NCI-H2029 (cell line): ENCODE measurements around the gene ISG15.
A peak's percentile ranks its signal among the peaks of the same experiment; 100 is the strongest.
"Not testable (repeated sequence)": the region's sequence is repeated elsewhere in the genome, so short reads cannot be mapped to it uniquely, and the experiment has no call there.

ENCODE experiments used
- DNase-seq: peaks from one replicate; lab custom pipeline; 2025; lab: John Stamatoyannopoulos, UW

ISG15 gene

GRCh38 chr1:975365-975764 lies 37.9 kb upstream of the ISG15 start:
- DNase-seq, result no peak

GRCh38 chr1:975896-976683 lies 37.2 kb upstream of the ISG15 start:
- peak; percentile 35 for DNase-seq

DNA sequence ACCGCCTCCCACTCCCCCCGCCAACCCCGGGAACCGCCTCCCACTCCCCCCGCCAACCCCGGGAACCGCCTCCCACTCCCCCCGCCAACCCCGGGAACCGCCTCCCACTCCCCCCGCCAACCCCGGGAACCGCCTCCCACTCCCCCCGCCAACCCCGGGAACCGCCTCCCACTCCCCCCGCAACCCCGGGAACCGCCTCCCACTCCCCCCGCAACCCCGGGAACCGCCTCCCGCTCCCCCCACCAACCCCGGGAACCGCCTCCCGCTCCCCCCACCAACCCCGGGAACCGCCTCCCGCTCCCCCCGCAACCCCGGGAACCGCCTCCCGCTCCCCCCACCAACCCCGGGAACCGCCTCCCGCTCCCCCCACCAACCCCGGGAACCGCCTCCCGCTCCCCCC lies 36.5 kb upstream of the ISG15 start:
- DNase-seq, result not testable (repeated sequence)

DNA sequence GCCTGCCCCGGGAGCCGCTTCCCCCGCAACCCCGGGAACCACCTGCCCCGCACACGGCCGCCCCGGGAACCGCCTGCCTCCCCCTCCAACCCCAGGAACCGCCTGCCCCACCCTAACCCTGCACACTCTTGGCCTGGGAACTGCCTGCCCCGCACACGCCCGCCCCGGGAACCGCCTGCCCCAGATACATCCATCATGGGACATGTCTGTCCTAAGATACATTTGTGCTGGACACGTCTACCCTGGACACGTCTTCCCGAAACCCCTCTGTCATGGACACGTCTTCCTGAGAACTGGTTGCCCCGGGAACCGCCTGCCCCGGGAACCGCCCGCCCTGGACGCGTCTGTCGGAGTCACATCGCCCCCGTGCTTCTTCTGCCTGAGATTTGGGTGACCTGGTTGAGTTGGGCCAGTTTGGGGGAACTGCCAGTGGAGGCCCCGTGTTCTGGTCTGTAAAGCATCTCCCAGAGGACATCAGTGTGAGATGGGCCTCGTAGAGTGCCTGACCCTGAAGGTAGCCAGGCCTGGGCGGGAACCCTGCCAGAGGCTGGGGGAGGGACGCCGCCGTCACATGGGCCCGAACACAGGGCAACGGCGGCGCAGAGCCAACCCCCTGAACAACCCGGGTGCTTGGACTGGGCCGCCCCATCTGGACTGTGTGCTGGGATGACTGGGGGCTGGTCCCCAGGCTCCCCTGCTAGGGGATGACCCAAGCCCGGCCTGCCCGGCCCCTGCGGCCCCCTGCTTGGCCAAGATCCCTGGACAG lies 35.0 kb upstream of the ISG15 start:
- no peak for DNase-seq

- DNase-seq, result no peak
Observed at GRCh38 chr1:978835-979743, 34.2 kb upstream of the ISG15 start.

GRCh38 chr1:979744-980072 lies 33.6 kb upstream of the ISG15 start:
- DNase-seq, result no peak

DNA sequence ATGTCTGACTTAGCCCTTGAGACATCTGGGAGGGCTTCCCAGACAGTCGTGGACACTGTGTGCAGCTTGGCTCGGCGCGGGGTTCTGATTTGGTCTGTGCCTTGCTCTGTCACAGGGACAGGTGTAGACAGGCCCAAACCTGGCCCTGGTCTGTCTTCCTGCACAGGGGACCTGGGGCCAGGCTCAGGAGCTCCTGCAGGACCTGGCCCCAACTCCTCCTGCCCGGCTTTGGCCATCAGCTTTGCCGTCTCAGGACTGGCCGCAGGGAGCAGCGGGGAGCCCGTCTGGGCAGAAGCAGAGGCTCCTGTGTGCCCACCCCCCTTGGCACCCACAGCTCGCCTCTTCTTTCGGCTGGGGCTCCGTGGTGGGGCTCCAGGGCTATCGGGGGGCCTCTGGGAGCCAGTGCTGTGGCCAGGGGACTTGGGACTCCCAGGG lies 33.1 kb upstream of the ISG15 start:
- no peak for DNase-seq

DNA sequence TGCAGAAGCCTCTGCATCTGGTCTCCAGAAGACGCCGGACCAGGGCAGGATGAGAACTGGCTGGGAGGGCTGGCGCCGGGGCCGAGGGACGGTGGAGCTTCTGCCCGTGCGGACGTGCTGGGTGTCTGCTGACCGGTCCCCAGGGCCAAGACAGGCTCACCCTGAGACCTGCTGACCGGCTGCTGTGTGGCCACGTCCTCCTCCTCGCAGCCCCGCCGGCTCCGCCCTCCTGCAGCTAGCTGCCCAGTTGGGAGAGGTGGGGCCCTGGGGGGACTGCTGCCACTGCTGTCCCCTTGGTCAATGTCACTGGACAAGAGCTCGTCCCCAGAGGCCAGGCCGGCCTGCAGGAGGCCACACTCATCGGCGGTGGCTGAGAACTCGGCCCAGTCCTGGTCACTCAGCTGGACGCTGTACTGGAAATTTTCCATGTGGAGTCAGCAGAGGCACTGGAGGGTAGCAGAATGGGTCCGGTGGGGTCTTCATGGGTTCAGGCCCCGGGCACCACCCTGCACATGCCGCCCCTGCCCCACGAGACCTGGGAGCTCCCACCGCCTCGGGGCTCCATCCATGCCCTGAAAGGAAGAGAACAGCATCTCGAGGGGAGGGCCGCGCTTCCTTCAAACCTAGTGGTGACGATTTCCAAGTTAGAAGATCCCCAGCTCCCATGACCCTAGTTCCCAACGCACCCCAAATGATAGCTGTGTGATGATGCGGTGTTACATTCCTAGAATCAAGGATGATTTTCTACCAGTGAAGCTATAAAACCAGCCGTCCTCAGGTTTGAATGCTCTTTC lies 32.5 kb upstream of the ISG15 start:
- DNase-seq, result no peak

- DNase-seq, result no peak
Observed at GRCh38 chr1:981491-981954, 31.8 kb upstream of the ISG15 start.

GRCh38 chr1:981955-982558 lies 31.2 kb upstream of the ISG15 start, which contains the start of gene PERM1:
TSS of gene PERM1 (minus strand) at chr1:982093. CDS start at chr1:981029, 1,064 bp downstream.
- no peak for DNase-seq

GRCh38 chr1:982765-983436 lies 30.4 kb upstream of the ISG15 start:
- DNase-seq, result no peak

DNA sequence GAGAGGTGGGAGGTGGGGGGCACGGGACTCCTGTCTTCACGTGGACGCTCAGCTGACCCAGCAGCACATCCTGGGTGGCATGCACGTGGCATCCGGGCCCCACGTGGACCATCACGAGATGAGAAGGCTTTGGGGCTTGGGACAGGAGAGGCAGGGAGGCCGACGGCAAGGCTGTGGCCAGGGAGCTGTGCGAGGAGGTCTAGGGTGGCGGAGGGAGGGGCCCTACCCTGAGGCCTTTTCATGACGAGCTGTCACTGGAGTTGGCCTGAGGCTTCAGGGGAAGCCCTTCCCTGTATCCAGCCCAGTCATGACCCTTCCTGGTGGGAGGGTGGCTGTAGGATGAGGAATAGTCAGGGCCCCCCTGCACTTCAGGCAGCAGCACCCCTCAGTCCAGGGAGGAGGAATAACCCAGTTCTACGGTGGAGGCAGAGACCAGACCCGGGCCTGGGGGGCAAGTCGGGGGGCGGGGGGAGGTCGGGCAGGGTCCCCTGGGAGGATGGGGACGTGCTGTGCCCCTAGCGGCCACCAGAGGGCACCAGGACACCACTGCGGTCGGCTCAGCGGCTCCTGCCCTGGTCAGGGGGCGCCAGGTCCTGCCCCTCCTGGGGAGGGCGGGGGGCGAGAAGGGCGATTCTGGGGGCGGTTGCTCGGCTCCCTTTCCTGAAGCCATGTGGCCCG lies 29.4 kb upstream of the ISG15 start:
- no peak for DNase-seq

DNA sequence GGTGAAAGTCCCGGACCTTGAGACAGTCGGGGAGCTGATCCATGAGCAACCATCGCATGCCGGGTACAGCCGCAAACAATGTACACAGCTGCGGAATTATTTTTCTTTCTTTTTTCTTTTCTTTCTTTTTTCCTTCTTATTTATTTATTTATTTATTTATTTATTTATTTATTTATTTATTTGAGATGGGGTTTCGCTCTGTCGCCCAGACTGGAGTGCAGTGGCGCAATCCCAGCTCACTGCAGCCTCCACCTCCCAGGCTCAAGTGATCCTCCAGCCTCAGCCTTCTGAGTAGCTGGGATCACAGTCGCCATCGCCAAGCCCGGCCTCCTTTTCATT lies 28.9 kb upstream of the ISG15 start:
- DNase-seq, result no peak

DNA sequence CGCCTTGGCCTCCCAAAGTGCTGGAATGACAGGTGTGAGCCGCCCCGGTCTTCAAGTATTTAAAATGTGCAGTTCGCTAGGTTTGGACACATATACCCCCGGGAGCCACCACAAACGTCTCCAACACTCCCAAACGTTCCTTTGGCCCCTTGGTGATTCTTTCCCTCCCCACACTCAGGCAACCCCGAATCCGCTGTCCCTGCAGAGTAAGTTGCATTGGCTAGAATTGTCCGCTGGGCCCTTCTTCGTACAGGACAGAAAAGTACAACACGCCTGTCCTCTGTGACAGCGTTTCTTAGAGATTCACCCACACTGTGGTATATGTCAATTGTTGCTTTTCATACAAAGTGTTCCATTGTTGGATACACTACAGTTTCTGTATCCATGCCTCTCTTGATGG lies 28.2 kb upstream of the ISG15 start:
- DNase-seq, result no peak

GRCh38 chr1:988061-988460 lies 25.2 kb upstream of the ISG15 start:
- not testable (repeated sequence) for DNase-seq

GRCh38 chr1:991275-991674 lies 22.0 kb upstream of the ISG15 start:
- not testable (repeated sequence) for DNase-seq

GRCh38 chr1:991895-992294 lies 21.4 kb upstream of the ISG15 start:
- DNase-seq, result no peak

DNA sequence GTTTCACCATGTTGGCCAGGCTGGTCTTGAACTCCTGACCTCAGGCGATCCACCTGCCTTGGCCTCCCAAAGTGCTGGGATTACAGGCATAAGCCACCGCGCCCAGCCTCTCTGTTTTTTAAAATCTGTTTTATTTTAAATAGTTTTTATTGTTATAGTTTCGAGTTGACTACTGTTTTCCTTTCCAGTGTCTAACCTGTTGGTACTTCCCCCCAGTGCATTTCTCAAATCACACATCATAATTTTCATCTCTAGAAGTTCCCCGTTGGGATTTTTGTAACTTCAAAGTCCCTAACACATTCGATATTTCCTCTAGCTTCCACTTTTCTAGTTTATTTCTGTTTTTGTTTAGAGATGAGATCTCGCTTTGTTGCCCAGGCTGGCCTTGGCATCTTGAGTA lies 20.9 kb upstream of the ISG15 start:
- DNase-seq, result no peak

GRCh38 chr1:993379-993995 lies 19.8 kb upstream of the ISG15 start:
- DNase-seq, result no peak

GRCh38 chr1:994546-994945 lies 18.8 kb upstream of the ISG15 start:
- DNase-seq, result not testable (repeated sequence)
